Uterus (tissue), 2 donors: ENCODE measurements around the gene DEFB110.

Experiments used
- POLR2A ChIP-seq, 2 donors: fragments of 450-650 bp; IDR thresholded peaks; one replicate each; pipeline ENCODE4 v1.6.1; 2016; ENCODE audit warnings: antibody characterized with exemption in 2 of 2, mild to moderate bottlenecking in 1 of 2, moderate library complexity in 1 of 2
- TF ChIP-seq, protein P1 (sequence below), 4 experiments: fragments of 200-600 bp in 2 of 4; fragments of 450-650 bp in 2 of 4; sonication (generic) in 2 of 4; IDR thresholded peaks; one replicate each; pipeline ENCODE4 v1.5.1; 2016 to 2019; ENCODE audit warnings: antibody characterized with exemption in 4 of 4, mild to moderate bottlenecking in 2 of 4, moderate library complexity in 1 of 4

DNA sequence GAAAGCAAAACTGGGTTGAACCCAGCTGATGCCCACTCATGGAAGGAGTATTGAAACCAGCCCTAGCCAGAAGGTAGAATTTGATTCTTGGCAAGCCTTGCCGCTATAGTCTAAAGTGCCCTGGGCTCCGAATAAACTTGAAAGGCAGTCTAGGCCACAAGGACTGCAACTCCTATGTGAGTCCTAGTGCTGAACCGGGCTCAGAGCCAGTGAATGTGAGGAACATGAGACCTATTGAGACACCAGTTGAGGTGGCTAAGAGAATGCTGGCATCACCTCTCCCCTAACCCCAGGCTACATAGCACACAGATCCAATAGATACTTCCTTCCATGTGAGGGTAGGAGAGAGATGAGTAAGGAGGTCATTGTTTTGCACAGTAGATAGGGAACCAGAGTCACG lies 3.5 kb upstream of the DEFB110 start:
- TF ChIP-seq, protein P1, sequence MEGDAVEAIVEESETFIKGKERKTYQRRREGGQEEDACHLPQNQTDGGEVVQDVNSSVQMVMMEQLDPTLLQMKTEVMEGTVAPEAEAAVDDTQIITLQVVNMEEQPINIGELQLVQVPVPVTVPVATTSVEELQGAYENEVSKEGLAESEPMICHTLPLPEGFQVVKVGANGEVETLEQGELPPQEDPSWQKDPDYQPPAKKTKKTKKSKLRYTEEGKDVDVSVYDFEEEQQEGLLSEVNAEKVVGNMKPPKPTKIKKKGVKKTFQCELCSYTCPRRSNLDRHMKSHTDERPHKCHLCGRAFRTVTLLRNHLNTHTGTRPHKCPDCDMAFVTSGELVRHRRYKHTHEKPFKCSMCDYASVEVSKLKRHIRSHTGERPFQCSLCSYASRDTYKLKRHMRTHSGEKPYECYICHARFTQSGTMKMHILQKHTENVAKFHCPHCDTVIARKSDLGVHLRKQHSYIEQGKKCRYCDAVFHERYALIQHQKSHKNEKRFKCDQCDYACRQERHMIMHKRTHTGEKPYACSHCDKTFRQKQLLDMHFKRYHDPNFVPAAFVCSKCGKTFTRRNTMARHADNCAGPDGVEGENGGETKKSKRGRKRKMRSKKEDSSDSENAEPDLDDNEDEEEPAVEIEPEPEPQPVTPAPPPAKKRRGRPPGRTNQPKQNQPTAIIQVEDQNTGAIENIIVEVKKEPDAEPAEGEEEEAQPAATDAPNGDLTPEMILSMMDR (IDR thresholded peaks at IDR 0.05): no peak
- TF ChIP-seq POLR2A (IDR thresholded peaks at IDR 0.05): no peak
